NCI-H2107 treated with DMSO at 0.1 percent for 48 hours (cell line): Measurements from ENCODE around the gene CTAGE8.
"Not testable (repeated sequence)": the region's sequence is repeated elsewhere in the genome, so short reads cannot be mapped to it uniquely, and the experiment has no call there.

Experiments
- DNase-seq: peaks from one replicate; lab custom pipeline; 2025; ENCODE audit not compliant: unreplicated experiment; lab: John Stamatoyannopoulos, UW

CTAGE8 gene

DNA sequence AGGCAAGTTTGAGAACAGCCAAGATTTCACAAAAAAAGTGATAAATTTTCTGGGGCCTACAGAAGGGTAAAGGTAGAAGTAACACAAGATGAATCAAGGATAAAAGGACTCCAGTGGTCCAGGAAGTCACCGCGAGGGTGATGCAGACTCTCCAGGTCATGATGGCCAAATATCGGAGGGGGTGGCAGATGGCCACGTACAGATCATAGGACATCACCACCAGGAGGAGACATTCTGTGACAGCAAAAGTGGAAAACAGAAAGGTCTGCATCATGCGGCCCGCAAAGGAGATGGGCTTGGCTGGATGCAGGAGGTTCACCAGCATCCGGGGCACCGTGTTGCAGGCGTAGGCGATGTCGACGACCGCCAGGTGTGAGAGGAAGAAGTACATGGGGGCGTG lies 10.0 kb downstream of the CTAGE8 start:
- not testable (repeated sequence) for DNase-seq

GRCh38 chr7:144256112-144256511 lies 13.0 kb downstream of the CTAGE8 start:
- DNase-seq, result no peak

DNA sequence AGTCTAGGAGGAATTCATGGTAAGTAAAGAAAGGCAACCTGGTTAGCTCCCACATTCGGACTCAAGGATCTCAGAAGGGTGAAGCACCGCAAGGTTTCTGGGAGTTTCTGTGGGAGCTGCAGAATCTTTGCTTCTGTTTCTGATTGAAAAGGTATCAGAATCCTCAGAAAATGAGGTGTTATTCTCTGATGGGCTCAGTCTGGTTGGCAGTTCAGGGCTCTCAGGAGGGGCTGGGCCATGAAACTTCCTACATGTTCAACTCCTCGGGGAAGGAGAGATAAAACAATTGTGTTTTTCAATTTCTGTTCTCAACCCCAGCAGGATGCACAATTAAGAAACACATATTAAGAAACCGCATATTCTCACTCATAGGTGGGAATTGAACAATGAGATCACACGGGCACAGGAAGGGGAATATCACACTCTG lies 13.6 kb downstream of the CTAGE8 start:
- DNase-seq, result no peak

GRCh38 chr7:144252307-144252706 lies 16.8 kb downstream of the CTAGE8 start:
- DNase-seq, result not testable (repeated sequence)

- DNase-seq, result not testable (repeated sequence)
These were observed 21.3 kb downstream of the CTAGE8 start for GRCh38 chr7:144247674-144248330.

GRCh38 chr7:144246967-144247366 lies 22.1 kb downstream of the CTAGE8 start:
- DNase-seq, result not testable (repeated sequence)

- DNase-seq, result not testable (repeated sequence)
These were observed 23.7 kb downstream of the CTAGE8 start for GRCh38 chr7:144245372-144245771.

DNA sequence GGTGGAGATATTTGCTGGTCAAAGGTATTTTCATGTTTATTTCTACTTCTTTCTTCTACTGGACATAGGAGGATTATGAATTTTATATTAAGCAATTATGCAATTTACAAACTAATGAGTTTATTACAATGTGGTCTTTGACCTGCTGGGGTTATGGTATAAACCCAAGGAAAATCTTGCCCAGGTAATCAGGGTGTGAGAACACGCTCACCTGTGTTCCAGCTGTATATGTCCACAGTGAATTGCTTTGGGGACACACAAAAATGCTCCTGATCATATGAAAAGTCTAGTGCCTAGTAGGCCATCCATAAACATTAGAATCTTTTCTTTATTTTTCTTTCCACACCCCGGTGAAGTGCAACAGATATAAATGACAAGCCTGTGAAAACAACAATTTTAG lies 29.7 kb downstream of the CTAGE8 start, which contains the start of gene OR2A42:
Gene OR2A42 (minus strand): TSS at position 241 of the 400 bp plus-strand sequence. CDS start 6,762 bp downstream, outside the sequence.
- DNase-seq, result not testable (repeated sequence)

DNA sequence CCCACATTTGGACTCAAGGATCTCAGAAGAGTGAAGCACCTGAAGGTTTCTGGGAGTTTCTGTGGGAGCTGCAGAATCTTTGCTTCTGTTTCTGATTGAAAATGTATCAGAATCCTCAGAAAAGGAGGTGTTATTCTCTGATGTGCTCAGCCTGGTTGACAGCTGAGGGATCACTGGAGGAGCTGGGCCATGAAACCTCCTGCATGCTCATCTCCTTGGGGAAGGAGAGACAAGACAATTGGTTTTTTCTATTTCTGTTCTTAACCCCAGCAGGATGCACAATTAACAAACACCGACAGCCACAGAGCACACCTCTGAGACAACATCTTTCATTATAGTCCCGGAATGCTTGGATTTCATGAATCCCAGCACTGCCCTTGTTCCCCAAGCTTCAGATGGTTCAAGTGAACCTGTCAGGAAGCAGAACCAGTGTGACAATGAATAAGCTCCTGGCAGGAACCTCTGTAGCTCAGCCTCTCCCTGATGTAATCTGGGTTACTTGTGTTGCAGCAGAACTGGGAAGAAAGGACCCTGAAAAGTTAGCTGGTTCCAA lies 30.5 kb downstream of the CTAGE8 start:
- DNase-seq, result not testable (repeated sequence)

DNA sequence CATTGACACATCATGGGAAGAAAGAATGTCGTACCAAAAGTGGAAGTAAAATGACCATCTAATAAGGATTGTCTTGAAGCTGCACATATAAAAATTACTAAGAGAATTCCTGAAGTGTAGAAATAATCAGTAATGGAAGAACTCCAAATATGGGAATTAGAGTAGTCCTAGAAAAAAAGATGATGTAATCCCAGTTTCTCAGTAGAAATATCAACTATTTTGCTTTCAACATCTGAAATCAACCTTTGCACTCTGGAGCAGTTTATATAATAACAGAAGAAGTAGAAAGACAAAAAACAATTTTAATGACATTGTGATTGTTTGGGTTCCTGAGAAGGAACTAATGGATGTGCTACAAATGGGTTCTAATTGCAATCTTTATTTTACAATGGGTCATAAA lies 36.0 kb downstream of the CTAGE8 start:
- not testable (repeated sequence) for DNase-seq

GRCh38 chr7:144231027-144231426 lies 38.1 kb downstream of the CTAGE8 start:
- DNase-seq, result not testable (repeated sequence)

- DNase-seq, result not testable (repeated sequence)
These were observed 40.3 kb downstream of the CTAGE8 start for GRCh38 chr7:144228810-144229209.

DNA sequence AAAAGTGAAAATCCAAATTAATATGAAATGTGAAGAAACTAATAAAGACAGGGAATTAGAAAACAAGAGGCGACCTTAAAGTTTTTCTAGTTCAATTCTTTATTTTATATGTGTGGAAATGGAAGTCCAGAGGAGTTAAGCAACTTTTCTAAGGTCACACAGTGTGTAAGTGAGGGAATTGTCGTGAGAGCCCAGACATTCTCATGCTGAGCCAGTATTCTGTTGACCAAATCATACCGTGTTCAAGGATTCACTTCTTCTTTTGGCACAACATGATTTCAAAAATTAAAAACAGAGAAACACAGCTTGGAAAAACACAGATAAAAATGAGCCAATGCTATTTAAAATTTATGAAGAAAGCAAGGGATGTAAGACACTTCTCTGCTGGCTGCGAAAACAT lies 42.2 kb downstream of the CTAGE8 start:
- not testable (repeated sequence) for DNase-seq

DNA sequence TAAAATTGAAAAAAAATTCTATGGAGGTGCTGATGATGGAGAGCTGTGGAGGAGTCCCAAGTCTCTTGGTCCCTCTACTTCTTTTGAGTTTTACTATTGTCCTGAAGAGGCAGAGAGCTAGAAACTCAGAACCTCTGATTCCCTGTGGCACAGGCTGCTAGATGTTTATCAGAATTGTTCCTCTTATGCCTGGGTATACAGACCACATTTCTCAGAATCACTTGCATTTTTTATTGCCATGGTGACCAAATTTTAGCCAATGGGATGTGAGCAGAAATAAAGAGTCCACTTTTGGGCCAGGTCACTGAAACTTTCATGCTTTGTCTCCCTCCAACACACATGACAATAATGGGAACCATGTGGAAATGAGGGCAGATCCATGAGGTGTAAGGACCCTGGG lies 45.4 kb downstream of the CTAGE8 start:
- not testable (repeated sequence) for DNase-seq

DNA sequence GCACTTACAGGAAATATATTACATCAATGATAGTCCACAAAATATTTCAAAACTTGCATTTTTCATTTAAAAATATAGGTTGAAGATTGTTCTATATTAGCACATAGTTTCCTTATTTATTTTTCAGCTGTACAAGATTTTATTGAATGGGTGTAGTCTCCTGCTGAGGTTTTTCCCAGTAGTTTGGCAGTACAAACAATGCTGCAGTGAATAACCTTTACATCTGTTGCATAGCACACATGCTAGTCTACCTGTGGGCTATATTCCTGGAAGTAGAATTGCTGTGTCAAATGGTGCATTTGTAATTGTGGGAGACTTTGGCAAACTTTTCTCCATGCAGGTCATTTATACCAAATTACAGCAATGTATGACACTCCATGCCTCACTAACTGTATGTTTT lies 48.6 kb downstream of the CTAGE8 start:
- not testable (repeated sequence) for DNase-seq

GRCh38 chr7:144219149-144219548 lies 49.9 kb downstream of the CTAGE8 start:
- DNase-seq, result not testable (repeated sequence)

DNA sequence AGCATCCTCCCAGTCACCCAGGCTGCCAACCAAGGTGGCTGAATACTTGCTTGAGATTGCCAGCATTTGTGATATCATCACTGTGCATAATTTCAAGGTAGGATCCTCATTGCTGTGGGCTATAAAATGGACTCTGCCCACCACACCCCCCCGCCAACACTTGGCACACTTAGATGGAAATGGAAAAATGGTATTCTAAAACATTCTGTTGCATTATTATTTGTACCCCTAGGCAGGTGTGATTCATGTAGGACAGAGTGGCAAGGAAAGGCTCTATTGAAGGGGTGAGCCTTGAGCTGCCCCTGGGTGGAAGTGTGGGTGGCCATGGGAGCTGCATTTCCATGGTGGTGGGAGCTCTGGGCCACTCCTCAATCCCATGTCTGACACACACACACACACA lies 50.5 kb downstream of the CTAGE8 start:
- DNase-seq, result not testable (repeated sequence)

DNA sequence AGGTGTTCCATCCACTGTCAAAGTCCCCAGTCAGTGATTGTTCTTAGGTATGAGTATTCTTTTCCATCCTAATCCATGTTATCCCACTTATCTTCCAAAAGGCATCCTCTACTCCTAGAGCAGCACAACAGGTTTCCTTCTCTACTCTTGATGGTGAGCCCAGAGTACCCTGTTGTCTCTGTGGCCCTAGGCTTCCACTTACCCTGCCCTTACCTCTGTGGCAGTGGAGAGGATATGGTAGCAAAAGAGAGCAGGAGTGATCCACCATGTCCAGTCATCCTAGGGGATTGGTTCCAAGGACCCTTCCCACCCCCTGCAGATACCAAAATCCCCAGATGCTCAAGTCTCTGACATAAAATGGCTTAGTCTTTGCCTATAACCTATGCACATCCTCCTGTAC lies 51.9 kb downstream of the CTAGE8 start:
- DNase-seq, result not testable (repeated sequence)
